GM12875 (cell line): ENCODE results near the gene TPST2.

Experiments used
- H3K4me3 ChIP-seq: one replicate; pipeline ENCODE4 v1.5.1; 2011; ENCODE audit warnings: low read depth, low read length, control low read depth
- TF ChIP-seq, protein P1 (sequence below): IDR thresholded peaks from 2 replicates; pipeline ENCODE4 v1.5.1; 2011; ENCODE audit warnings: low read depth, mild to moderate bottlenecking, control low read depth, inconsistent platforms, low read length, moderate library complexity, borderline replicate concordance; ENCODE audit not compliant: insufficient read depth

TPST2 gene

DNA sequence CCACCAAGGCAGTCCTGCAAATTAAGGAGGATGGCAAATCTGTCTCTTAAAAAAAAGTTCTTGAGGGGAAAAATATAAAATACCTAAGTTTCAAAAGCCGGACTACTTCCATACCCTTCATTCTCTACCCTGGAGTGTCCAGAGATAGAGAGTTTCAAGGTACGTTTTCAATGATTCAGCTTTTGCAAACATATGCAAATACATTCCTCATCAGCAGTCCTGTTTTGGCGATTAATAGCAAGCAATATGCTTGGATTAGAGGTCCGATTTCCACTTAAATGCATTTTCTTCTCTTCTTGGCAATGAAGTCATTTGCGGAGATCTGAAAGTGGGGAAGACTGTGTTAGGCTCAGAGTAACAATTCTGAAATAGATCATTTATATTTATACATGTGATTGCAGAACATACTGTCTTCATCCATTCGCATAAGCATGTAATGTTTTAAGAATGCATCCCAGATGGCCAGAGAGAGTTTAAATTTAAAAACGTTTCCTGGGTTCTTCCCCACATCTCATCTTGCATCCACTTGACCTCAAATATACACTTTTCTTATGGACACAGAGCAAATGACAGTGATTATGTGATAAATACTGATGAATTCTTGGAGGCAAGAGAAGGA, 63.9 kb downstream of the TPST2 start:
- TF ChIP-seq, protein P1, sequence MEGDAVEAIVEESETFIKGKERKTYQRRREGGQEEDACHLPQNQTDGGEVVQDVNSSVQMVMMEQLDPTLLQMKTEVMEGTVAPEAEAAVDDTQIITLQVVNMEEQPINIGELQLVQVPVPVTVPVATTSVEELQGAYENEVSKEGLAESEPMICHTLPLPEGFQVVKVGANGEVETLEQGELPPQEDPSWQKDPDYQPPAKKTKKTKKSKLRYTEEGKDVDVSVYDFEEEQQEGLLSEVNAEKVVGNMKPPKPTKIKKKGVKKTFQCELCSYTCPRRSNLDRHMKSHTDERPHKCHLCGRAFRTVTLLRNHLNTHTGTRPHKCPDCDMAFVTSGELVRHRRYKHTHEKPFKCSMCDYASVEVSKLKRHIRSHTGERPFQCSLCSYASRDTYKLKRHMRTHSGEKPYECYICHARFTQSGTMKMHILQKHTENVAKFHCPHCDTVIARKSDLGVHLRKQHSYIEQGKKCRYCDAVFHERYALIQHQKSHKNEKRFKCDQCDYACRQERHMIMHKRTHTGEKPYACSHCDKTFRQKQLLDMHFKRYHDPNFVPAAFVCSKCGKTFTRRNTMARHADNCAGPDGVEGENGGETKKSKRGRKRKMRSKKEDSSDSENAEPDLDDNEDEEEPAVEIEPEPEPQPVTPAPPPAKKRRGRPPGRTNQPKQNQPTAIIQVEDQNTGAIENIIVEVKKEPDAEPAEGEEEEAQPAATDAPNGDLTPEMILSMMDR, result no peak
- no peak overlapping the region for H3K4me3 ChIP-seq

DNA sequence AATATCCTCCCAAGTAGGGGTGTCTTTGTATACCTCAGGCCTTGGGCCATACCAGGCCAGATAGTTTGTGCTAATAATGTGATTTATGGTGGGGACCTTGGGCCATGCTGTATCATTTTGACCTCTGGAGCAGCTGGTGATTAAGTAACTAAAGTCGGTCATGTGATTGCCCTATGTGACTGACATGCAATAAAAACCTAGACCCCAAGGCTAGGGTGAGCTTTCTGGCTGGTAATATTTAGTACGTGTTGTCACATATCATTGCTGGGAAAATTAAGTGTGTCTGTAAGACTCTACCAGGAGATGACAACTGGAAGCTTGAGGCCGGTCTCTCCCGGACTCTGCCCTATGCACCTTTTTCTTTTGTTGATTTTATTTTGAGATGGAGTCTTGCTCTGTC, 65.1 kb downstream of the TPST2 start:
- TF ChIP-seq, protein P1, result no peak
- no peak overlapping the region for H3K4me3 ChIP-seq

DNA sequence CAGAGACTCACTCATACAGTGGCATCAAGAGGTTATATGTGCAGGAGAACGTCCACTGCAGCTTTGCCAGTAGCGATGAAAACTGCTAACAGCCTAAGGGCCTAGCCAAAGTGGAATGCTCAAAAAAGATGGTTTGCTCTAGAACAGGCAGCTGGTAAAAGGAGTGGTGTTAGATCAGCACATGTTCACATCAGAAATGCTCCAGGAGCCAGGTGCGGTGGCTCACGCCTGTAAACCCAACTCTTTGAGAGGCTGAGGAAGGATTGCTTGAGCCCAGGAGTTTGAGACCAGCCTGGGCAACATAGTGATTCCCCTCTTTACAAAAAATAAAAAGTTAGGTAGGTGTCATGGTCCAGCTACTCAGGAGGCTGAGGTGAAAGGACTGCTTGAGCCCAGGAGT, 67.3 kb downstream of the TPST2 start:
- no peak overlapping the region for H3K4me3 ChIP-seq
- TF ChIP-seq, protein P1, result no peak

DNA sequence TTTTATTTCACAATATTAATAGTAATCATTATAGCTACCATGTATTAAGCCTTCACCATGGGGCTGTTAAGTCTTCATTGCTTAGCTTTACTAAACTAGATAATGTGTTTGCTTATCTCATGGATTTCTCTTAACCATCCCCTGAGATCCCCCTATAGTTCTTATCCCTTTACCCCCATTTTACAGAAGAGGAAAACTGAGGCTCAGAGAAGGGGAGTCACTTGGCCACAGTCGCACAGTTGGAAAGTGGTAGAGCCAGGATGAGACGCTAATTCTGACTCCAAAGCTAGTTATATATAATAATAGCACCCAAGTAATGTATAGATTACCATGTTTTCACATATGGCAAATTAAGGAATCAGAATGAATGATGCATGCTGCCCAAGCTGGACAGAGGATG, 67.9 kb downstream of the TPST2 start:
- H3K4me3 ChIP-seq, result no peak overlapping the region
- TF ChIP-seq, protein P1, result no peak

DNA sequence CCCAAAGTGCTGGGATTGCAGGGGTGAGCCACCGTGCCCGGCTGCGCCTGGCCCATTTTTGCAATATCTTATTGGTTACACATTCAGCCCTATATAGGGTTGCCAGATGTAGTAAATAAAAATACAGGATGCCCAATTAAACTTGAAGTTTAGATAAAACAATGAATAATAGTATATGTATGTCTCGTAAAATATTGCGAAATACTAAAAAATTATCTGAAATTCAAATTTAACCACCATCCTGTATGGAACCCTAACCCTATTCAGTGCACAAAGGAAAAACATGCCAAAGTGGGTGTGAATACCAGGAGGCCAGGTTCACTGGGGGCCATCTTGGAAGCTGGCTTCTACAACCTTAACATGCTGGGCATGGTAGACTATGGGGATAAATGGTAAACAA, 72.5 kb downstream of the TPST2 start:
- no peak overlapping the region for H3K4me3 ChIP-seq
- TF ChIP-seq, protein P1, result no peak

DNA sequence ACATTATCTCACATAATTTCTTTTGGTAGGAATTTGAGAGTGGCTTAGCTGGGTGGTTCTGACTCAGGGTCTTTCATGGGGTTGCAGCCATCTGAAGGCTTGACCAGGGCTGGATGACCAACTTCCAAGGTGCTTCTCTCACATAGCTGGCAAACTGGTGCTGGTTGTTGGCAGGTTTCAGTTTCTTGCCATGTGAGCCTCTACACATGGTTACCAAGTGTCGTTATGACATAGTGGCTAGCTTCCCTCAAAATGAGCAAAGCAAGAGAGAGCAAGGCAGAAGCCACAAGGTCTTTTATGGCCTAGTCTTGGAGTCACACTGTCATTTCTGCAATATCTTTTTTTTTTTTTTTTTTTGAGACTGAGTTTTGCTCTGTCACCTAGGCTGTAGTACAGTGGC, 73.4 kb downstream of the TPST2 start:
- TF ChIP-seq, protein P1, result no peak
- no peak overlapping the region for H3K4me3 ChIP-seq

DNA sequence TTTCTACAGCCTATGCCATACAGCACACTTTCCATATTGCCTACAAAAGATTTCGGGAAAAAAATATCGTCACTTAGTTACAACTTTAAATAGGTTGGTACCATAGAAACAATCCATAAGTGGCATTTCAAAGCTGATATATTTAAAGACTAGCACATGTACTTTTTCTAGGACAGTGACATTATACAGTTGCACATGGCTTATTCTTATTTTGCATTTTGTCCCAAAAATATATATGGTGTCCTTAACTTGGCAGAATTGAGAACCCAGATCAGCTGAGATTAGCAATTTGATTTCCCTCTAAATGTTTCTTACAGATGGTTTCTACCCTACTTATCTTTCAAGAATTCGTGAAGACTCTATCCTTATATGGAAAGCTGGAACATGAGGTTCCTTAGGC, 74.0 kb downstream of the TPST2 start:
- TF ChIP-seq, protein P1, result no peak
- no peak overlapping the region for H3K4me3 ChIP-seq
